Glutamatergic neuron (in vitro differentiated cells): Measurements from ENCODE around the gene GPD2. TPM values are rescaled to one million over a fixed set of nuclear protein-coding genes. Genes with fewer than 3 reads are reported as not detected.

ENCODE experiments used
- DNase-seq: peaks from one replicate; pipeline ENCODE4 v3.0.0; 2022
- H3K27ac Mint-ChIP-seq: one replicate; pipeline ENCODE4 v1.8.0; 2020; ENCODE audit warnings: mild to moderate bottlenecking, mixed read lengths, inconsistent platforms; ENCODE audit not compliant: unreplicated experiment
- H3K27me3 Mint-ChIP-seq: one replicate; pipeline ENCODE4 v1.8.0; 2020; ENCODE audit warnings: mild to moderate bottlenecking, moderate library complexity, mixed read lengths, inconsistent platforms; ENCODE audit not compliant: unreplicated experiment
- H3K36me3 Mint-ChIP-seq: one replicate; pipeline ENCODE4 v1.8.0; 2020; ENCODE audit warnings: mild to moderate bottlenecking, mixed read lengths, inconsistent platforms; ENCODE audit not compliant: unreplicated experiment
- H3K4me1 Mint-ChIP-seq: one replicate; pipeline ENCODE4 v1.8.0; 2020; ENCODE audit warnings: mild to moderate bottlenecking, low read depth, mixed read lengths, inconsistent platforms; ENCODE audit not compliant: unreplicated experiment
- H3K4me3 Mint-ChIP-seq: one replicate; pipeline ENCODE4 v1.8.0; 2020; ENCODE audit warnings: mild to moderate bottlenecking, mixed read lengths, inconsistent platforms; ENCODE audit not compliant: unreplicated experiment
- H3K9me3 Mint-ChIP-seq: one replicate; pipeline ENCODE4 v1.8.0; 2020; ENCODE audit warnings: mild to moderate bottlenecking, moderate library complexity, mixed read lengths, inconsistent platforms; ENCODE audit not compliant: unreplicated experiment
- CTCF ChIP-seq: fragments of 200-600 bp; sonication (generic); IDR thresholded peaks from one replicate; pipeline ENCODE4 v1.5.0; 2021; ENCODE audit not compliant: partially characterized antibody, unreplicated experiment
- total RNA-seq: library from RNA; stranded (reverse); fragmentation: NEBNext Ultra II Directional; extraction: Animal tissue kit (Norgen Biotek cat#: 25700); gene quantifications from one replicate; pipeline ENCODE4 v1.2.1, GENCODE V29; 2021; ENCODE audit not compliant: unreplicated experiment

GPD2 gene
- total RNA-seq, 1 donor from 2014 or later: 26.2 TPM

DNA sequence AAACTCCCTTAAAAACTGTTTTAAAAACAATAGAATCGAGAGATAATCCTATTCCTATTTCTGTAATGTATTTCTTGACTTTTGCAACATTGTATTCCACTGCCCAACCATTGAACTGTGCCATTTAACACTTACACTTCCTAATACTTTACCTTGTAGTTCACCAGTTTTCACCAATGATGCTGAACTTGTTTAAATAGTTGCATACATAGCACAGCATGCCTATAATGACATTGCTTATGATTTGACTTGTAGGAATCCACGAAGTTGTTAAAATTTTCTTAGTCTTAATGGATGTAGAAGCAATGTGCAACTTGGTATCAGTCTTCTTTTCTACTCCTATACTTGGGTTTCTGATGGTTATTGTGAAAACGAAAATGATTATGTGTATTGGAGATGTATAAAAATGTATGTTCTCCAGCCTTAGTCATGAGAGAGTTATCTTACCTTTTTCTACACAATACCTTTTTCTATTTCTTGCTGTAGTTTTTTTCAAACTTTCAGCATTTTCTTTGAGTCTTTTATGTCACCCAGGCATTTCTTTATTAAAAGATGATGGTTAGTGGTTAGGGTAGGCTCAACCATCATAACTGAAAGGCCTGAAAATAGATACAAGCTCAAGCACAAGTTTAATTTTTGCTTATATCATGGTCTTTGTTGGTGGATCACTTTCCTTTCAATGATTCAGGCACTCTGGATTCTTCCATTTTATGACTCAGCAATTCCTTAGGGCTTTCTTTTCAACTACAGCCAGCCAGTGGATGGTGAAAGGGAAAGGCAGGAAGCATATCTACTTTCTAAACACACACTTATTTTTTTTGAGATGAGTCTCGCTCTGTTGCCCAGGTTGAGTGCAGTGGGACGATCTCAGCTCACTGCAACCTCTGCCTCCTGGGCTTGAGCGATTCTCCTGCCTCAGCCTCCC is 9.4 kb downstream of the GPD2 start:
- H3K9me3 Mint-ChIP-seq: peaks cover 5% of the 10 kb centered on the region
- no peak for DNase-seq
- TF ChIP-seq CTCF: no peak
- H3K27me3 Mint-ChIP-seq: peaks cover 2% of the 10 kb centered on the region
- no peak overlapping the region for H3K27ac Mint-ChIP-seq
- peaks cover 5% of the 10 kb centered on the region for H3K4me1 Mint-ChIP-seq
- H3K36me3 Mint-ChIP-seq: peaks cover 6% of the 10 kb centered on the region
- no peak overlapping the region for H3K4me3 Mint-ChIP-seq

- no peak for DNase-seq
- Mint-ChIP-seq H3K4me3 (no peak overlapping the region), H3K27ac (no peak overlapping the region), H3K4me1 (peaks cover 5% of the 10 kb centered on the region), H3K36me3 (peaks cover 11% of the 10 kb centered on the region), H3K27me3 (peaks cover 2% of the 10 kb centered on the region), H3K9me3 (peaks cover 10% of the 10 kb centered on the region)
- TF ChIP-seq CTCF: no peak
Observed at GRCh38 chr2:156447761-156448160, 11.6 kb downstream of the GPD2 start.

DNA sequence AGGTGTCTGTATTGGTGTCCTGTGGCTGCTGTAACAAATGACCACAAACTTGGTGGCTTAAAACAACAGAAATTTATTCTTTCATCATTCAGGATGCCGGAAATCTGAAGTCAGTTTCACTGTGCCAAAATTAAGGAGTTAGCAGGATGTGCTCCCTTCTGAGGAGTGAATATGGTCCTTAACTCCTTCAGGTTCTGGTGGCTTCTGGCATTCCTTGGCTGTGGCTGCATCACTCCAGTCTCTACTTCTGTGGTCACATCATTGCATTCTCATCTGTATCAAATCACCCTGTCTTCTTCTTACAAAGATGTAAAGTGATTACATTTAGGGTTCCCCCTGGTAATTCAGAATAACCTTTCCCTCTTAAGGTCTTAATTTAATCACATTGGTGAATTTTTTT is 12.6 kb downstream of the GPD2 start:
- DNase-seq: no peak
- H3K27ac Mint-ChIP-seq: no peak overlapping the region
- no peak for TF ChIP-seq CTCF
- H3K4me3 Mint-ChIP-seq: no peak overlapping the region
- H3K9me3 Mint-ChIP-seq: peaks cover 13% of the 10 kb centered on the region
- H3K4me1 Mint-ChIP-seq: peaks cover 5% of the 10 kb centered on the region
- H3K36me3 Mint-ChIP-seq: peaks cover 17% of the 10 kb centered on the region
- peaks cover 4% of the 10 kb centered on the region for H3K27me3 Mint-ChIP-seq

DNA sequence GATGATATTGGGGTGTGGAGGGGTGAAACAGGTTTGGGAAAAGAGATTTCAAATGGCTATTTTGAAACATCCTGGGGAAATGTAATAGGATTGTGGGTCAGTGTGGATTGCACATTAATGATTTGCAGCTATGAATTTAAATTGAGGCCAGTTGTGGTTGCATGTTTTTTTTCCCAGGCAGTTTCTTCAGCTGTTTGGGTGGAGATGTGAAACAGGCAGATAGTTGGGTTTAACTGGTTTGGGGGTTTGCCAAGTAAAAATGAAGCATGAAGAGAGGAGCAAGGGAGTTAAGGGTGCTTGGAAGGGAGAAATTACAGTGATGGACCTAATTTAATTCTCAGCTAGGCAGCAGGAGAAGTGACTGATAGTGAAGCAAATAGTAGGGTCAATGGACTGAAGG is 16.8 kb downstream of the GPD2 start:
- TF ChIP-seq CTCF: no peak
- H3K27ac Mint-ChIP-seq: no peak overlapping the region
- DNase-seq: no peak
- H3K27me3 Mint-ChIP-seq: peaks cover 4% of the 10 kb centered on the region
- H3K4me1 Mint-ChIP-seq: peaks cover 4% of the 10 kb centered on the region
- peaks cover 17% of the 10 kb centered on the region for H3K9me3 Mint-ChIP-seq
- peaks cover 17% of the 10 kb centered on the region for H3K36me3 Mint-ChIP-seq
- no peak overlapping the region for H3K4me3 Mint-ChIP-seq

GRCh38 chr2:156455361-156455975 is 19.3 kb downstream of the GPD2 start:
- no peak for TF ChIP-seq CTCF
- Mint-ChIP-seq H3K9me3 (peaks cover 12% of the 10 kb centered on the region), H3K27me3 (peaks cover 4% of the 10 kb centered on the region), H3K4me1 (no peaks in the 10 kb centered on the region), H3K4me3 (no peak overlapping the region), H3K36me3 (peaks cover 11% of the 10 kb centered on the region), H3K27ac (no peak overlapping the region)
- no peak for DNase-seq
